ENCODE data around the gene SMG1.
"Not testable (repeated sequence)": the region's sequence is repeated elsewhere in the genome, so short reads cannot be mapped to it uniquely, and the experiment has no call there.

Gene SMG1

DNA sequence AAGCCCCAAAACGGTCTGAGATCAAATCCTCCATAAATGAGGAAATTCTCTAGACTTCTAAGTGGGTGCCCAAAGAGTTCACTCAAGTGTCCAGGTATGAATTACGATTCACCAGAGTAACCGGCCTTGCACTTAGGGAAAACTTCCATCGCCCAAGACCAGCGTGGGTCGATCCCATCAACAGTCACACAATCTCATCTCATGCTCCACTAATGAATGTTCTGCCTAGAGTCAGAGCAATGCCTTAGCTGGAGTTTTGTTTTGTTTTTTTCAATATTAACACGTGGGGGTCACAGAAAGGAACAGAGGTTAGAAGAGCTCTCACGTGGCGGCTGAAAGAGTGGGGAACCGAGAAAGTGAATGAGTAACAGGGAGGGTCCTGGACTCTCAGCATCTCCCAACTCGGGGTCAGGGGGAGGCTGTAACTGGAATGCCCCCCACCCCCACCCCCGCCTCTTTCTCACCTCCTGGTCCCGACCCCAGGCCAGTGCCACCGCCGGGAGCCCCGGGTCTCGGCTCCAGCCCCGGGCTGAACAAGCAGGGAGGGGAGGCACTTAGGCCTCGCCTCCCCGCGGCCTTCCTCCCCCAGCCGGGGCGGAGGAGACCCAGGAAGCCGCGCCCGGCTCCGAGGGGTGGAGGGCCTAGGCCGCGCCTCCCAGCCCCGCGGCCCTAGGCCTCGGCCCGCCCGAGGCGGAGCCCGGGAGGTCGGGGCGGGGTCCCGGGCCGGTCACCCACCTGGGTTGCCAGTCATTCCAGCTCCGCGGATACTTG is 808 bp downstream of the SMG1 start:
- H3K27me3 ChIP-seq (ENCODE audit: insufficient read depth, low read length); H3K36me3 ChIP-seq (ENCODE audit: insufficient read depth, low read length); H3K9me3 ChIP-seq (ENCODE audit: low read length); H3K4me1 ChIP-seq (ENCODE audit: insufficient read depth, low read length); H2AFZ ChIP-seq (ENCODE audit: low read depth, low read length): not testable (repeated sequence)
- peak overlapping the region; percentile 97 for H3K4me3 ChIP-seq (ENCODE audit: low read length)

DNA sequence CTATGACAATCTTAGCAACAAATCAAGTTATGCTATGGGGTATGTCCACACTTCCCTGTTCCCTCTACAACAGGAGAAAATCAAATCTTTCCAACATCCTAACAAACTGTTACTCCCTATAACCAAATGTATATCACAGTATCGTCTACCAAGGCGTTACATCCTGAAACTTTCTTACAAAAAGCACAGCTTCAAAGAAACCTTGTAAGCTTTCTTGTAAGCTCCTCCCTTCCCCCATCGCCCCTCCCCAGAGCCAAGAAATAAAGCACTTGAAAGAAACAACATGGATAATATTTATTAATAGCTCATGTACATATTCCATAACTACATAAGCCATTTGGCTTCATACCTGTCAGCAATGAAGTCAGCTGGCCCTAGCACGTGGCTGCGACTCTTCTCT is 2.3 kb downstream of the SMG1 start:
- peak overlapping the region; percentile 97 for H3K4me3 ChIP-seq (ENCODE audit: low read length)
- not testable (repeated sequence) for H3K9me3 ChIP-seq (ENCODE audit: low read length)

DNA sequence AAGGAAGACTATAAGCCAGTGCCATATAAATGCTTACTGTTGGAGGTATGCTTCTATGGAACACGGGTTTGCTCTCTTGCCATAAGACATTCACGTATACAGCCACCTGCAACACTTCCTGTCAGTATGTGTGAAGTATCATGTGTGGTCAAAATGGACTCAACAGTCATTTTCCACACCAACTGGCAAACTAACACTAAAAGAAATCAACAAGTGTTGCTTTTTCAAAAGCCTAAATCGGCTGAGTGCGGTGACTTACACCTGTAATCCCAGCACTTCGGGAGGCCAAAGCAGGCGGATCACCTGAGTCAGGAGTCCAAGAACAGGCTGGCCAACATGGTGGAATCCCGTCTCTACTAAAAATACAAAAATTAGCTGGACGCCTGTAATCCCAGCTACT is 3.1 kb downstream of the SMG1 start:
- H2AFZ ChIP-seq (ENCODE audit: low read depth, low read length); H3K27me3 ChIP-seq (ENCODE audit: insufficient read depth, low read length); H3K4me1 ChIP-seq (ENCODE audit: insufficient read depth, low read length); H3K9me3 ChIP-seq (ENCODE audit: low read length); H3K4me3 ChIP-seq (ENCODE audit: low read length); H3K36me3 ChIP-seq (ENCODE audit: insufficient read depth, low read length): not testable (repeated sequence)

More for the DNA sequence above, 2.3 kb downstream of the SMG1 start:
- not testable (repeated sequence) for H3K4me1 ChIP-seq (ENCODE audit: insufficient read depth, low read length); H3K36me3 ChIP-seq (ENCODE audit: insufficient read depth, low read length); H3K27me3 ChIP-seq (ENCODE audit: insufficient read depth, low read length); H2AFZ ChIP-seq (ENCODE audit: low read depth, low read length)

DNA sequence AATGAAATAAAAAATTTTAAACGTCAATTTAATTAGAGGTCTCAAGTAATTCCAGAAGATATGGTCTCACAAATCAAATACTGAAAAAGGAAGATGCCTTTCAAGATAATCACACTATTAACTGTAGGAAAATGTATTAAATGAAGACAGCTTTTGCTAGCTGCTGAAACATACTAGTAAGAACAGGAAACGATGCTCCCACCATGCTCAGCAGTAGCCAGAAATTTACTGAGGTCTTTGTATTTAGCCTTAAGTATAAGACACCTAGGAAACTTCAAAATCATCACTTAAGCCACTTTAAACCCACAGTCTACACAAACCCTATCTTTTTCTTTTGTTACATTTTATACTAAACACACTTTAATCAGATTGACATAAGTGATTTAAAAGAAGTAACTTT is 16.6 kb downstream of the SMG1 start:
- H3K4me3 ChIP-seq (ENCODE audit: low read length); H3K4me1 ChIP-seq (ENCODE audit: insufficient read depth, low read length); H3K9me3 ChIP-seq (ENCODE audit: low read length); H3K36me3 ChIP-seq (ENCODE audit: insufficient read depth, low read length); H2AFZ ChIP-seq (ENCODE audit: low read depth, low read length); H3K27me3 ChIP-seq (ENCODE audit: insufficient read depth, low read length): not testable (repeated sequence)

DNA sequence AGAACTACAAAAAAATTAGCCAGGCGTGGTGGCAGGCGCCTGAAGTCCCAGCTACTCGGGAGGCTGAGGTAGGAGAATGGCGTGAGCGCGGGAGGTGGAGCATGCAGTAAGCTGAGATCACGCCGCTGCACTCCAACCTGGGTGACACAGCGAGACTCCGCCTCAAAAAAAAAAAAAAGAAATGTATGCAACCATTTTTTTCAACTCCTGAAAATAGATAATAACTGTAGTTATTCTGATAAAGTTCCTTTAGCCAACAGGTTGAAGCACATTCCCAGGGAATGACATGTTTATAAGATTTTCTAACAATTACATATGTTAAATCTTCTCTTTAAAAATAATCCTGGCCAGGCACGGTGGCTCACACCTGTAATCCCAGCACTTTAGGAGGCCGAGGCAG is 17.5 kb downstream of the SMG1 start:
- H3K4me1 ChIP-seq (ENCODE audit: insufficient read depth, low read length); H2AFZ ChIP-seq (ENCODE audit: low read depth, low read length); H3K9me3 ChIP-seq (ENCODE audit: low read length); H3K4me3 ChIP-seq (ENCODE audit: low read length); H3K36me3 ChIP-seq (ENCODE audit: insufficient read depth, low read length); H3K27me3 ChIP-seq (ENCODE audit: insufficient read depth, low read length): not testable (repeated sequence)

DNA sequence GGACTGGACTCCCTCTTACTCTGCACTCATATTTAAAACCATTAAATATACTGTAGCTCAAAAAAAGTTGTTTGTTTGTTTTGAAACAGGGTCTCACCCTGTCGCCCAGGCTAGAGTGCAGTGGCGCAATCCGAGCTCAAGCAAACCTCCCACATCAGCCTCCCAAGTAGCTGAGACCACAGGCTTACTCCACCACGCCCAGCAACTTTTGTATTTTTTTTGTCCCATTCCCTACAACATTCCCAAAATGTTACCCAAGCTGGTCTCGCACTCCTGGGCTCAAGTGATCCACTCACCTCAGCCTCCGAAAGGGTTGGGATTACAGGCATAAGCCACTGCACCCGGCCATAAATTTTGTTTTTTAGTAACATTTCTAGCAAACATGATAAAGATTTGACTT is 23.4 kb downstream of the SMG1 start:
- H3K4me1 ChIP-seq (ENCODE audit: insufficient read depth, low read length); H3K4me3 ChIP-seq (ENCODE audit: low read length); H3K27me3 ChIP-seq (ENCODE audit: insufficient read depth, low read length); H3K36me3 ChIP-seq (ENCODE audit: insufficient read depth, low read length); H2AFZ ChIP-seq (ENCODE audit: low read depth, low read length); H3K9me3 ChIP-seq (ENCODE audit: low read length): not testable (repeated sequence)

DNA sequence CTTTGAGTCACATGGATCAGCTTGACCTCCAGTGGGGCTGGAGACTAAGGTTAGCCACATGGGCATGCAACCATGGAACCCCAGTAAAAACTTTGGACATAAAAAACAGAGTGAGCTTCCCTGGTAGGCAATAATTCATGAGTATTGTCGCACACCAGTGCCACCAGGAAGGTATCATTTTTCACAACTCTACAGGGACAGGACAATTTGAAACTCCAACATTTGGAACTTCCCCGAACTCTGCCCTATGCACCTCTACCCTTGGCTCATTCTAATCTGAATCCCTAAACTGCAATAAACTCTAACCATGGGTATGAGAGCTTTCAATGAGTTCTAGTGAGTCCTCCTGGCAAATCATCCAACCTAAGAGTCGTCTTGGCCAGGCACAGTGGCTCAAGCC is 24.2 kb downstream of the SMG1 start:
- not testable (repeated sequence) for H3K4me1 ChIP-seq (ENCODE audit: insufficient read depth, low read length); H3K27me3 ChIP-seq (ENCODE audit: insufficient read depth, low read length); H2AFZ ChIP-seq (ENCODE audit: low read depth, low read length); H3K9me3 ChIP-seq (ENCODE audit: low read length); H3K4me3 ChIP-seq (ENCODE audit: low read length); H3K36me3 ChIP-seq (ENCODE audit: insufficient read depth, low read length)

DNA sequence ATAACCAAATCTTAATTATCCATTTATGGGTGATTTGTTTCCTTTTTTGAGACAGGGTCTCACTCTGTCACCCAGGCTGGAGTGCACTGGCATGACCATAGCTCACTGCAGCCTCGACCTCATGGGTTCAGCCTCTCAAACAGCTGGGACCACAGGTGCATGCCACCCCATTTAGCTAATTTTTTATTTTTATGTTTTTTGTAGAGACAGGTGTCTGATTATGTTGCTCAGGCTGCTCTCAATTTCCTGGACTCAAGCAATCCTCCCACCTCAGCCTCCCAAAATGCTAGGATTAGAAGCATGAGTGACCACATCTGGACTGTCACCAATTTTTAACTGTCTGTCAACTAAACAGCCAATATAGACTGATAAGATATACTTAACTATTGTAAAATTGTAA is 25.0 kb downstream of the SMG1 start:
- not testable (repeated sequence) for H3K4me1 ChIP-seq (ENCODE audit: insufficient read depth, low read length); H2AFZ ChIP-seq (ENCODE audit: low read depth, low read length); H3K4me3 ChIP-seq (ENCODE audit: low read length); H3K9me3 ChIP-seq (ENCODE audit: low read length); H3K27me3 ChIP-seq (ENCODE audit: insufficient read depth, low read length); H3K36me3 ChIP-seq (ENCODE audit: insufficient read depth, low read length)

DNA sequence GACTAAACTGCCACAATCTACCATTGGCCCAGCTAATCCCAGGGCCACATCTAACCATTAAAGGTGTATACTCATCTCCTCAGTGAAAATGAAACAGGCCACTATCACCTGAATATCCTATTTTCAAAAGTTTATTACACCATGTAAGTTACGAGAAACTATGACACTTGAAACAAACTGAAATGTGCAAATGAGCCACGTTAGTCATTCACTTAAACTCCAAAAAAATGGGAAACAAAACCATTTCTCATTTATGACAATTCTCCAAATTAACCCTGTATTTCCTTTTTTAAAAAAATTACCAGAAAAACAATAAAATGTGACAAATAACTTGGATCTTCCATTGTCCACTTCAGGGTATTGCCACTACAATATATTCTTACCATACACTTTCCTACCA is 41.8 kb downstream of the SMG1 start:
- not testable (repeated sequence) for H3K9me3 ChIP-seq (ENCODE audit: low read length); H3K4me3 ChIP-seq (ENCODE audit: low read length); H3K27me3 ChIP-seq (ENCODE audit: insufficient read depth, low read length); H3K4me1 ChIP-seq (ENCODE audit: insufficient read depth, low read length); H2AFZ ChIP-seq (ENCODE audit: low read depth, low read length)
- H3K36me3 ChIP-seq (ENCODE audit: insufficient read depth, low read length) = peaks cover 22% of the 10 kb centered on the region

DNA sequence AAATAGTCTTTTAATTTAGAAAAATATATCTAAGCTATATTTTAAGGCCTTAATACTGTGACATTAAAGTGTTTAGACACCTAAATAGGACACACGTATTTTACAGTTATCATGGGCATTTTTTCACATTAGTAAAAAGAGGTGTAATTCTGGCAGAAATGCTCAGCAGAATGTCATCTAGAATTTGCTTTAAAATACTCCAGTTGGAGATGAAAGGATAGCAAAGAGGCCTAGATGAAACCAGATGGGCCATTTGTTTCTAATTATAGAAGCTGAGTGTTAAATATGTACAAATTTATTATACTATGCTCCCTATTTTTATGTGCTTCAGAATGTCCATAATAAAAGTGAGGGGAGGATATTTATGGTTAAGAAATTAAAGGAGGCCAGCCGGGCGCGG is 48.5 kb downstream of the SMG1 start:
- peaks cover 26% of the 10 kb centered on the region for H3K36me3 ChIP-seq (ENCODE audit: insufficient read depth, low read length)
- H3K4me3 ChIP-seq (ENCODE audit: low read length); H3K4me1 ChIP-seq (ENCODE audit: insufficient read depth, low read length); H3K27me3 ChIP-seq (ENCODE audit: insufficient read depth, low read length); H2AFZ ChIP-seq (ENCODE audit: low read depth, low read length); H3K9me3 ChIP-seq (ENCODE audit: low read length): not testable (repeated sequence)

DNA sequence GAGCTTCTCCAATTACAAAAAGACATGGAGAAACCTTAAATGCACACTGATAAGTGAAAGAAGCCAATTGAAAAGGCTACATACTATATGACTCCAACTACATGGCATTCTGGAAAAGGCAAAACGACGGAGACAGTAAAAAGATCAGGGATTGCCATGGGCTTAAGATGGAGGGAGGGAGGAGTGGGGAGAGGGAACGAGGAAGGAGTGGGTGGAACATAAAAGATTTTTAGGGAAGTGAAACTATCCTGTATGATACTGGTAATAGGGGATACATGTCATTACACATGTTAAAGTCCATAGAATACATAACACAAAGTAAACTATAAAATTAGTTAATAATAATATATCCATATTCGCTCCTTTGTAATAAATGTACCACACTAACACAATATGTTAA is 48.9 kb downstream of the SMG1 start:
- not testable (repeated sequence) for H3K9me3 ChIP-seq (ENCODE audit: low read length)
- peaks cover 24% of the 10 kb centered on the region for H3K36me3 ChIP-seq (ENCODE audit: insufficient read depth, low read length)

DNA sequence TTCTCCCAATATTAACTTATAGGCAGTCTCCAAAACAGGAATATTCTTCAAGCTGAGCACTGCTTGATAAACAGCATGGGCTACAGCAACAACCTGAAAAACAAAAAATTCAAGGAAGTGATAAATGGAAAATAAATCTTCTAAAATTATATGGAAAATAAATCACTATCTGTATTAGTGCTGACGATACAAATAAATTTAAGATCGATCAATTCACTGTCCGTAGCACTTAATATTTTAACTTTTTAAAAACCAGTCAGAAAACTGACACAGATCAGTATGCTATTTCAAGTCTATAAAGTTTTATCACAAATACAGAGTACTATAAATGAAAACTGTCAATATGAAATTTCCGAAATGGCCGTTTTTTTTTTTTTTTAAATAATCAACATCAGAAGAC is 49.9 kb downstream of the SMG1 start:
- peaks cover 17% of the 10 kb centered on the region for H3K36me3 ChIP-seq (ENCODE audit: insufficient read depth, low read length)
- not testable (repeated sequence) for H3K4me3 ChIP-seq (ENCODE audit: low read length); H3K27me3 ChIP-seq (ENCODE audit: insufficient read depth, low read length); H2AFZ ChIP-seq (ENCODE audit: low read depth, low read length); H3K9me3 ChIP-seq (ENCODE audit: low read length); H3K4me1 ChIP-seq (ENCODE audit: insufficient read depth, low read length)

More for the DNA sequence above, 48.9 kb downstream of the SMG1 start:
- H3K27me3 ChIP-seq (ENCODE audit: insufficient read depth, low read length); H2AFZ ChIP-seq (ENCODE audit: low read depth, low read length); H3K4me1 ChIP-seq (ENCODE audit: insufficient read depth, low read length); H3K4me3 ChIP-seq (ENCODE audit: low read length): not testable (repeated sequence)

DNA sequence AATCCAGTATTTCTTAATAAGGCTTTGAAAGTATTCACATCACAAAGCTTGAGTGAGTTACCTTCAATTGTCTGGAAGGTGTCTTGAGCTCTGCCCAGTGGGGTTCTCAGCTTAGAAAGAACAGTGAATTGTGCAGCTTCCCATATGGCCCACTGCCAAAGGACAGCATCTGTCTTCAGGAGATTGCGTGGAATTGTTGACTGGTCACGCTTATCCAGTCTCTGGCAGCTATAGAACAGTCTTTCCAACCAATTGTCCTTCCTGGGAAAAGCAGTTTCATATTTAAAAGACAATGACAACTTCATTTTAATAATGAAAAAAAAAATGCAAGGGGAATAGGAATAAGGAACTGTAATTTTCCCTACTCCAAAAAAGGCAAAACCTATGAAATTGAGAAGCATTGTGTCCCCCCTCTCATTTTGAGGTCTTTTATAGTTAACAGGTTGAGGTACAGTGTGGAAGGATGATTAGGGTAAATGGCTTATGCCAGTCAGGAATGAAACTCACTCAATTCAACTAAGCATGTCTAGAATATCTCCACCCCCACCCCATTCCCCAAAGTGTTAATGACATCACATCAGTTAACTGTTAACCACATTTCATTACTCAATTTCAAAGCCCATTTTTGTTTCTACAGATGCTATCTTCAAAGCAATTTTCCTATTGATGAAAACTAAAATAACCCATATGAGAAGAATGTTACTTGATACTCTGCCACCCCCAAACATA is 57.0 kb downstream of the SMG1 start:
- not testable (repeated sequence) for H3K27me3 ChIP-seq (ENCODE audit: insufficient read depth, low read length); H3K4me3 ChIP-seq (ENCODE audit: low read length); H2AFZ ChIP-seq (ENCODE audit: low read depth, low read length); H3K4me1 ChIP-seq (ENCODE audit: insufficient read depth, low read length); H3K9me3 ChIP-seq (ENCODE audit: low read length)
- H3K36me3 ChIP-seq (ENCODE audit: insufficient read depth, low read length) = peaks cover 30% of the 10 kb centered on the region

DNA sequence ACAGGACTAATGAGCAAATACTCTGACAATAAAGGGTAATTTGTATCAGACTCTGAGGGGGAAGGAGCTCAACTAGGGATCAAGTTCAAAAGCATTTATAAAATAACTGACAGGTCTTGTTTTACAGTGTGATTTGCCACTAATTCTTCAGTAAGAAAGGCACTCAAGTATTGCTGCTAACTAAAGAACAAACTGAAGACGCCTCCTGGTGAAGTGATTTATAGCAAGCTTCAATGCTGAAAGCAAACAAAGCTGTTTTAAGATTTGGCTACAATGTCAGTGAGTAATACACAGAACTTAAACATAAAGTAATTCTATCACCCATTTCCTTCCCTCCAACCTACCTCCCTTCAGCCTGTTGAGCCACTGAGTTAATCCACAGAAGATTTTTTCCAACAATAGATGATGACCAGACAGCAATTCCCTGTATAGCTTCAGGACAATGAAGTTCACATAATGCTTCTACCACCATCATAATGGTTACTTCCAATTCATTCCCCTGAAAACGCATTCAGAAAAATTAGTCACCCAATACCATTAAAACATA is 59.9 kb downstream of the SMG1 start:
- H3K36me3 ChIP-seq (ENCODE audit: insufficient read depth, low read length) = peaks cover 36% of the 10 kb centered on the region
- not testable (repeated sequence) for H3K27me3 ChIP-seq (ENCODE audit: insufficient read depth, low read length); H3K4me3 ChIP-seq (ENCODE audit: low read length); H2AFZ ChIP-seq (ENCODE audit: low read depth, low read length); H3K9me3 ChIP-seq (ENCODE audit: low read length); H3K4me1 ChIP-seq (ENCODE audit: insufficient read depth, low read length)
